Spleen (tissue), 7 donors: ENCODE results near the gene HIC1.

ENCODE experiments used
- POLR2A ChIP-seq, 3 donors: fragments of 450-650 bp; IDR thresholded peaks; one replicate each; pipeline ENCODE4 v1.5.1; 2017; ENCODE audit warnings: antibody characterized with exemption in 3 of 3, mild to moderate bottlenecking in 1 of 3
- TF ChIP-seq, protein P1 (sequence below), 11 experiments: fragments of 200-600 bp in 7 of 11; fragments of 450-650 bp in 4 of 11; sonication (generic) in 4 of 11; IDR thresholded peaks in 8 of 11; conservative IDR thresholded peaks in 3 of 11; 1 replicate in 7 of 11; 2 replicates in 4 of 11; pipeline versions ENCODE4 v1.4.0 to v1.8.0; 2016 to 2021; ENCODE audit warnings: antibody characterized with exemption in 11 of 11, inconsistent platforms in 4 of 11, mild to moderate bottlenecking in 1 of 11
- donor health status: DM: no; HTN: no; CAD: no; lungs with moderate emphysema.
- donor health status: DM: no; HTN: no; CAD: no.
- donor health status: DM: no; HTN: no; CAD: no.

DNA sequence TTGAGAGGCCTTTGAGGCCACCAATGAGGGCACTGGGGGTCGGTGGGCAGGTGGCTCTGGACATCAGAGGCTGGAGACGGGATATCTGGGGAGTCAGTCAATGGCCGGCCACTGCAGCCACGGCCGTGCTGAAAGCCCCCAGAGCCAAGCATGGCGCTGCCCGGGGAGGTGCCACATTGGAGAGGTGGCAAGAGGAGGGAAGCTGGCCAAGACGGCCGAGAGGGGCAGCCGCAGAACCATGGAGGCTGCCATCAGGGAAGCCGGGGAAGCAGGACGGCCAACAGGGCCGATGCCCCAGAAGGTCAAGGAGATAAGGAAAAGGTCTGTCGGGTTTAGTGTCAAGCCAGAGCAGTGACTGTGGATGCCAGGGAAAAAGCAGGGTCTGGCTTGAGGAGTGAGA lies 39.6 kb upstream of the HIC1 start:
- TF ChIP-seq, protein P1, sequence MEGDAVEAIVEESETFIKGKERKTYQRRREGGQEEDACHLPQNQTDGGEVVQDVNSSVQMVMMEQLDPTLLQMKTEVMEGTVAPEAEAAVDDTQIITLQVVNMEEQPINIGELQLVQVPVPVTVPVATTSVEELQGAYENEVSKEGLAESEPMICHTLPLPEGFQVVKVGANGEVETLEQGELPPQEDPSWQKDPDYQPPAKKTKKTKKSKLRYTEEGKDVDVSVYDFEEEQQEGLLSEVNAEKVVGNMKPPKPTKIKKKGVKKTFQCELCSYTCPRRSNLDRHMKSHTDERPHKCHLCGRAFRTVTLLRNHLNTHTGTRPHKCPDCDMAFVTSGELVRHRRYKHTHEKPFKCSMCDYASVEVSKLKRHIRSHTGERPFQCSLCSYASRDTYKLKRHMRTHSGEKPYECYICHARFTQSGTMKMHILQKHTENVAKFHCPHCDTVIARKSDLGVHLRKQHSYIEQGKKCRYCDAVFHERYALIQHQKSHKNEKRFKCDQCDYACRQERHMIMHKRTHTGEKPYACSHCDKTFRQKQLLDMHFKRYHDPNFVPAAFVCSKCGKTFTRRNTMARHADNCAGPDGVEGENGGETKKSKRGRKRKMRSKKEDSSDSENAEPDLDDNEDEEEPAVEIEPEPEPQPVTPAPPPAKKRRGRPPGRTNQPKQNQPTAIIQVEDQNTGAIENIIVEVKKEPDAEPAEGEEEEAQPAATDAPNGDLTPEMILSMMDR (IDR thresholded peaks at IDR 0.05 in 8 of 11, conservative IDR thresholded peaks at IDR 0.05 in 3 of 11) = no peak
- TF ChIP-seq POLR2A (IDR thresholded peaks at IDR 0.05) = no peak
